HCT116 (cell line): ENCODE data around the gene PDE4C. TPM values are rescaled to one million over a fixed set of nuclear protein-coding genes. Genes with fewer than 3 reads are reported as not detected.

Experiments
- ATAC-seq: fragments of 200-7000 bp; cut with Tn5 transposase; 2 replicates; pipeline ENCODE4 v1.9.1; 2020; ENCODE audit warnings: mild to moderate bottlenecking, moderate library complexity
- BruUV-seq: library from RNA; stranded (reverse); fragments of 400-500 nt; replicated peaks from 2 replicates; lab custom pipeline; 2021; lab: Mats Ljungman, UMichigan
- CTCF ChIA-PET: fragments of 300-600 bp; sonication (Branson Sonifier 250); formaldehyde crosslinking; loops from one replicate; lab custom pipeline; 2021; ENCODE audit warnings: antibody characterized with exemption; lab: Charles Lee
- POLR2A ChIA-PET: fragments of 300-600, 350-600 bp; sonication (Branson Sonifier 250); formaldehyde crosslinking; loops from one replicate; lab custom pipeline; 2021; ENCODE audit warnings: antibody characterized with exemption; lab: Charles Lee
- RAD21 ChIA-PET, 2 experiments: fragments of 300-600 bp; sonication (Branson Sonifier 250); formaldehyde crosslinking; loops; one replicate each; lab custom pipeline; 2023; ENCODE audit warnings: low total read pairs in 2 of 2; ENCODE audit not compliant: uncharacterized antibody in 2 of 2, unreplicated experiment in 2 of 2, low non-redundant PET in 1 of 2; lab: Charles Lee
- DNase-seq: peaks from one replicate; pipeline ENCODE4 v3.0.0-alpha.2; 2010; ENCODE audit warnings: low read depth, low spot score
- H2AFZ ChIP-seq: fragments of 200-600 bp; shearing (Covaris generic), sonication (generic); 2 replicates; pipeline ENCODE4 v1.6.1; 2017; ENCODE audit warnings: low read depth, mixed run types, mixed read lengths, antibody characterized with exemption, low read length; ENCODE audit not compliant: poor library complexity, severe bottlenecking
- H3K27ac ChIP-seq: 2 replicates; pipeline ENCODE4 v1.5.1; 2012; ENCODE audit warnings: low read depth, low read length
- H3K27me3 ChIP-seq: fragments of 200-600 bp; sonication (generic); 2 replicates; pipeline ENCODE4 v1.6.1; 2016; ENCODE audit warnings: mixed run types, low read length, mixed read lengths; ENCODE audit not compliant: insufficient read depth
- H3K36me3 ChIP-seq, 2 experiments: fragments of 200-500 bp in 1 of 2; fragments of 200-600 bp in 1 of 2; sonication (Bioruptor generic) in 1 of 2; sonication (generic) in 1 of 2; 2 replicates each; pipeline versions ENCODE4 v1.5.1 to v1.6.1; 2014 to 2016; ENCODE audit warnings: low read length in 2 of 2, inconsistent platforms in 1 of 2, mixed read lengths in 1 of 2, mixed run types in 1 of 2; ENCODE audit not compliant: insufficient read depth in 2 of 2, control insufficient read depth in 1 of 2
- H3K4me1 ChIP-seq, 2 experiments: fragments of 200-600 bp in 1 of 2; sonication (generic) in 1 of 2; 2 replicates each; pipeline versions ENCODE4 v1.5.1 to v1.6.1; 2012 to 2017; ENCODE audit warnings: low read length in 2 of 2, inconsistent platforms in 1 of 2, mild to moderate bottlenecking in 1 of 2, mixed read lengths in 1 of 2, mixed run types in 1 of 2, moderate library complexity in 1 of 2; ENCODE audit not compliant: insufficient read depth in 2 of 2, control insufficient read depth in 1 of 2
- H3K4me2 ChIP-seq: fragments of 200-600 bp; sonication (generic); 2 replicates; pipeline ENCODE4 v1.6.1; 2017; ENCODE audit warnings: mixed run types, low read length, mixed read lengths
- H3K4me3 ChIP-seq, 2 experiments: fragments of 200-600 bp in 1 of 2; sonication (generic) in 1 of 2; replicated peaks in 1 of 2; 2 replicates each; pipeline ENCODE4 v1.5.1; 2011 to 2016; ENCODE audit warnings: low read length in 2 of 2, control low read depth in 1 of 2, low read depth in 1 of 2, mild to moderate bottlenecking in 1 of 2, mixed read lengths in 1 of 2, mixed run types in 1 of 2
- H3K79me2 ChIP-seq: fragments of 200-600 bp; sonication (generic); 2 replicates; pipeline ENCODE4 v1.6.1; 2017; ENCODE audit warnings: mild to moderate bottlenecking, mixed run types, low read length, moderate library complexity, mixed read lengths; ENCODE audit not compliant: insufficient read depth
- H3K9ac ChIP-seq: fragments of 200-600 bp; sonication (generic); 2 replicates; pipeline ENCODE4 v1.6.1; 2016; ENCODE audit warnings: low read length, mixed read lengths
- H3K9me2 ChIP-seq: fragments of 200-600 bp; sonication (generic), shearing (Covaris generic); 2 replicates; pipeline ENCODE4 v1.6.1; 2017; ENCODE audit warnings: mixed run types, mild to moderate bottlenecking, moderate library complexity; ENCODE audit not compliant: insufficient read depth
- H3K9me3 ChIP-seq, 2 experiments: fragments of 200-500 bp in 1 of 2; fragments of 200-600 bp in 1 of 2; sonication (Bioruptor generic) in 1 of 2; sonication (generic) in 1 of 2; 2 replicates each; pipeline ENCODE4 v1.6.1; 2014 to 2017; ENCODE audit warnings: low read length in 2 of 2, mixed read lengths in 2 of 2, inconsistent platforms in 1 of 2, low read depth in 1 of 2, mild to moderate bottlenecking in 1 of 2, mixed run types in 1 of 2, moderate library complexity in 1 of 2; ENCODE audit not compliant: control insufficient read depth in 1 of 2, insufficient read depth in 1 of 2
- H4K20me1 ChIP-seq: fragments of 200-600 bp; sonication (generic), shearing (Covaris generic); 2 replicates; pipeline ENCODE4 v1.6.1; 2017; ENCODE audit warnings: mixed run types, mild to moderate bottlenecking, moderate library complexity; ENCODE audit not compliant: insufficient read depth
- CBX3 ChIP-seq: IDR thresholded peaks from 2 replicates; pipeline ENCODE4 v1.6.1; 2012; ENCODE audit warnings: low read depth
- EGR1 ChIP-seq: IDR thresholded peaks from 2 replicates; pipeline ENCODE4 v1.6.1; 2012; ENCODE audit warnings: low read depth
- EZH2 ChIP-seq: fragments of 200-600 bp; sonication (generic); IDR thresholded peaks from 2 replicates; pipeline ENCODE4 v1.6.1; 2017; ENCODE audit warnings: antibody characterized with exemption, mixed run types
- FOSL1 ChIP-seq: IDR thresholded peaks from 2 replicates; pipeline ENCODE4 v1.6.1; 2012; ENCODE audit warnings: low read depth
- RAD21 ChIP-seq: IDR thresholded peaks from 2 replicates; pipeline ENCODE4 v1.6.1; 2012; ENCODE audit warnings: low read depth, mild to moderate bottlenecking
- SIN3A ChIP-seq: IDR thresholded peaks from 2 replicates; pipeline ENCODE4 v1.6.1; 2012; ENCODE audit warnings: low read depth
- TCF7L2 ChIP-seq: IDR thresholded peaks from 2 replicates; pipeline ENCODE4 v1.7.0; 2011; ENCODE audit warnings: borderline replicate concordance, inconsistent platforms; ENCODE audit not compliant: insufficient read depth, insufficient read length; ENCODE audit errors: extremely low read depth
- YY1 ChIP-seq: IDR thresholded peaks from 2 replicates; pipeline ENCODE4 v1.6.1; 2011; ENCODE audit warnings: low read length, low read depth, moderate library complexity, mild to moderate bottlenecking; ENCODE audit not compliant: insufficient replicate concordance; ENCODE audit errors: extremely low read depth
- ZFX ChIP-seq: fragments of 450-650 bp; IDR thresholded peaks from 2 replicates; pipeline ENCODE4 v1.6.1; 2017
- ZNF274 ChIP-seq: fragments of 200-500 bp; sonication (Bioruptor generic); IDR thresholded peaks from 2 replicates; pipeline ENCODE4 v1.6.1; 2014; ENCODE audit warnings: mild to moderate bottlenecking, low read depth, low read length, inconsistent platforms
- intact Hi-C: fragments of 100-400 bp; cut with micrococcal nuclease; formaldehyde crosslinking; loops from 2 replicates; pipeline ENCODE4 v1.10.0; 2022
- total RNA-seq: library from RNA; stranded (reverse); gene quantifications from one replicate; pipeline ENCODE4 v1.2.1, GENCODE V29; 2021; ENCODE audit not compliant: unreplicated experiment
- TF ChIP-seq, protein P1 (sequence below): IDR thresholded peaks from 2 replicates; pipeline ENCODE4 v1.6.1; 2011; ENCODE audit warnings: mild to moderate bottlenecking, low read length, moderate library complexity; ENCODE audit not compliant: insufficient replicate concordance; ENCODE audit errors: extremely low read depth
- TF ChIP-seq, protein P2 (sequence below): IDR thresholded peaks from 2 replicates; pipeline ENCODE4 v1.6.1; 2012

Gene PDE4C
- total RNA-seq, 1 experiment from 2014 or later = 1.5 TPM

DNA sequence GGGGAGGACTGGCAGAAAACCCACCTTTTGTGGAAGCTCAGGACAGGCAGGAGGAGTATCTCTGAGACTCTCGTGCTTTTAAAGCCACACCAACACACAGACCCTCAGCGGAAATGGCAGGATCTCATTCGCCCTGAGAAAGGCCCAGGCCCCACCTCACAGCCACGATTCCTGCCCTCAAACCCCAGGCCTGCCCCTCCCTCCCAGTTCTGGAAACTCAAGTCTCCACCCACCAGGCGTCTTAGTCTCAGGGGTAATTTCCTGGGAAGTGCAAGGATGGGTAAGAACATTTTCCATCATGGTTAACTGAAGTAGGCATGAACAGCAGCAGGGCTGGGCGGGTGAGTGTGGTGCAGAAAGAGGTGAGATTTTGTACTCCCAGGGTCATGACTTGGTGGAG, 8.0 kb upstream of the PDE4C start:
- intact Hi-C loops = no loop called here
- no peak for DNase-seq
- H3K4me1 ChIP-seq = peaks cover 2 to 16% of the 10 kb centered on the region in 2 experiments; a peak in 2 of 4 replicates
- ATAC-seq = no peak
- peaks cover 5% of the 10 kb centered on the region; the same call in 1 of the 2 replicates for H3K27me3 ChIP-seq
- H3K36me3 ChIP-seq = no peaks in the 10 kb centered on the region
- H3K79me2 ChIP-seq = no peaks in the 10 kb centered on the region
- no peak overlapping the region for H2AFZ ChIP-seq
- POLR2A ChIA-PET = no interaction called here
- H3K4me3 ChIP-seq = no peak overlapping the region
- RAD21 ChIA-PET = no interaction called here
- H3K27ac ChIP-seq = no peak overlapping the region
- no peaks in the 10 kb centered on the region for H3K9me3 ChIP-seq
- no peak overlapping the region for H3K4me2 ChIP-seq
- CTCF ChIA-PET = no interaction called here
- no peaks in the 10 kb centered on the region for H3K9me2 ChIP-seq
- no TSS peak for BruUV-seq
- TF ChIP-seq ZFX (no peak), TCF7L2 (no peak), FOSL1 (no peak), CBX3 (no peak), EZH2 (no peak), RAD21 (no peak), YY1 (no peak), SIN3A (no peak), EGR1 (no peak), ZNF274 (no peak)
- TF ChIP-seq, protein P1, sequence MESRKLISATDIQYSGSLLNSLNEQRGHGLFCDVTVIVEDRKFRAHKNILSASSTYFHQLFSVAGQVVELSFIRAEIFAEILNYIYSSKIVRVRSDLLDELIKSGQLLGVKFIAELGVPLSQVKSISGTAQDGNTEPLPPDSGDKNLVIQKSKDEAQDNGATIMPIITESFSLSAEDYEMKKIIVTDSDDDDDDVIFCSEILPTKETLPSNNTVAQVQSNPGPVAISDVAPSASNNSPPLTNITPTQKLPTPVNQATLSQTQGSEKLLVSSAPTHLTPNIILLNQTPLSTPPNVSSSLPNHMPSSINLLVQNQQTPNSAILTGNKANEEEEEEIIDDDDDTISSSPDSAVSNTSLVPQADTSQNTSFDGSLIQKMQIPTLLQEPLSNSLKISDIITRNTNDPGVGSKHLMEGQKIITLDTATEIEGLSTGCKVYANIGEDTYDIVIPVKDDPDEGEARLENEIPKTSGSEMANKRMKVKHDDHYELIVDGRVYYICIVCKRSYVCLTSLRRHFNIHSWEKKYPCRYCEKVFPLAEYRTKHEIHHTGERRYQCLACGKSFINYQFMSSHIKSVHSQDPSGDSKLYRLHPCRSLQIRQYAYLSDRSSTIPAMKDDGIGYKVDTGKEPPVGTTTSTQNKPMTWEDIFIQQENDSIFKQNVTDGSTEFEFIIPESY = no peak
- TF ChIP-seq, protein P2, sequence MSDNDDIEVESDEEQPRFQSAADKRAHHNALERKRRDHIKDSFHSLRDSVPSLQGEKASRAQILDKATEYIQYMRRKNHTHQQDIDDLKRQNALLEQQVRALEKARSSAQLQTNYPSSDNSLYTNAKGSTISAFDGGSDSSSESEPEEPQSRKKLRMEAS = no peak
- TF ChIP-seq, all 23 proteins: peak for 0
- Histone ChIP-seq H3K9ac (no peak overlapping the region), H4K20me1 (no peaks in the 10 kb centered on the region)
